HCT116 (cell line): ENCODE data around the gene COL1A1. TPM values are rescaled to one million over a fixed set of nuclear protein-coding genes. Genes with fewer than 3 reads are reported as not detected.
A peak's percentile ranks its signal among the peaks of the same experiment; 100 is the strongest.

ENCODE experiments used
- ATAC-seq: fragments of 200-7000 bp; cut with Tn5 transposase; 2 replicates; pipeline ENCODE4 v1.9.1; 2020; ENCODE audit warnings: mild to moderate bottlenecking, moderate library complexity
- BruUV-seq: library from RNA; stranded (reverse); fragments of 400-500 nt; replicated peaks from 2 replicates; lab custom pipeline; 2021; lab: Mats Ljungman, UMichigan
- CTCF ChIA-PET: fragments of 300-600 bp; sonication (Branson Sonifier 250); formaldehyde crosslinking; loops from one replicate; lab custom pipeline; 2021; ENCODE audit warnings: antibody characterized with exemption; lab: Charles Lee
- POLR2A ChIA-PET: fragments of 300-600, 350-600 bp; sonication (Branson Sonifier 250); formaldehyde crosslinking; loops from one replicate; lab custom pipeline; 2021; ENCODE audit warnings: antibody characterized with exemption; lab: Charles Lee
- RAD21 ChIA-PET, 2 experiments: fragments of 300-600 bp; sonication (Branson Sonifier 250); formaldehyde crosslinking; loops; one replicate each; lab custom pipeline; 2023; ENCODE audit warnings: low total read pairs in 2 of 2; ENCODE audit not compliant: uncharacterized antibody in 2 of 2, unreplicated experiment in 2 of 2, low non-redundant PET in 1 of 2; lab: Charles Lee
- DNase-seq: peaks from one replicate; pipeline ENCODE4 v3.0.0-alpha.2; 2010; ENCODE audit warnings: low read depth, low spot score
- H2AFZ ChIP-seq: fragments of 200-600 bp; shearing (Covaris generic), sonication (generic); 2 replicates; pipeline ENCODE4 v1.6.1; 2017; ENCODE audit warnings: low read depth, mixed run types, mixed read lengths, antibody characterized with exemption, low read length; ENCODE audit not compliant: poor library complexity, severe bottlenecking
- H3K27ac ChIP-seq: 2 replicates; pipeline ENCODE4 v1.5.1; 2012; ENCODE audit warnings: low read depth, low read length
- H3K27me3 ChIP-seq: fragments of 200-600 bp; sonication (generic); 2 replicates; pipeline ENCODE4 v1.6.1; 2016; ENCODE audit warnings: mixed run types, low read length, mixed read lengths; ENCODE audit not compliant: insufficient read depth
- H3K36me3 ChIP-seq, 2 experiments: fragments of 200-500 bp in 1 of 2; fragments of 200-600 bp in 1 of 2; sonication (Bioruptor generic) in 1 of 2; sonication (generic) in 1 of 2; 2 replicates each; pipeline versions ENCODE4 v1.5.1 to v1.6.1; 2014 to 2016; ENCODE audit warnings: low read length in 2 of 2, inconsistent platforms in 1 of 2, mixed read lengths in 1 of 2, mixed run types in 1 of 2; ENCODE audit not compliant: insufficient read depth in 2 of 2, control insufficient read depth in 1 of 2
- H3K4me1 ChIP-seq, 2 experiments: fragments of 200-600 bp in 1 of 2; sonication (generic) in 1 of 2; 2 replicates each; pipeline versions ENCODE4 v1.5.1 to v1.6.1; 2012 to 2017; ENCODE audit warnings: low read length in 2 of 2, inconsistent platforms in 1 of 2, mild to moderate bottlenecking in 1 of 2, mixed read lengths in 1 of 2, mixed run types in 1 of 2, moderate library complexity in 1 of 2; ENCODE audit not compliant: insufficient read depth in 2 of 2, control insufficient read depth in 1 of 2
- H3K4me2 ChIP-seq: fragments of 200-600 bp; sonication (generic); 2 replicates; pipeline ENCODE4 v1.6.1; 2017; ENCODE audit warnings: mixed run types, low read length, mixed read lengths
- H3K4me3 ChIP-seq, 2 experiments: fragments of 200-600 bp in 1 of 2; sonication (generic) in 1 of 2; replicated peaks in 1 of 2; 2 replicates each; pipeline ENCODE4 v1.5.1; 2011 to 2016; ENCODE audit warnings: low read length in 2 of 2, control low read depth in 1 of 2, low read depth in 1 of 2, mild to moderate bottlenecking in 1 of 2, mixed read lengths in 1 of 2, mixed run types in 1 of 2
- H3K79me2 ChIP-seq: fragments of 200-600 bp; sonication (generic); 2 replicates; pipeline ENCODE4 v1.6.1; 2017; ENCODE audit warnings: mild to moderate bottlenecking, mixed run types, low read length, moderate library complexity, mixed read lengths; ENCODE audit not compliant: insufficient read depth
- H3K9ac ChIP-seq: fragments of 200-600 bp; sonication (generic); 2 replicates; pipeline ENCODE4 v1.6.1; 2016; ENCODE audit warnings: low read length, mixed read lengths
- H3K9me2 ChIP-seq: fragments of 200-600 bp; sonication (generic), shearing (Covaris generic); 2 replicates; pipeline ENCODE4 v1.6.1; 2017; ENCODE audit warnings: mixed run types, mild to moderate bottlenecking, moderate library complexity; ENCODE audit not compliant: insufficient read depth
- H3K9me3 ChIP-seq, 2 experiments: fragments of 200-500 bp in 1 of 2; fragments of 200-600 bp in 1 of 2; sonication (Bioruptor generic) in 1 of 2; sonication (generic) in 1 of 2; 2 replicates each; pipeline ENCODE4 v1.6.1; 2014 to 2017; ENCODE audit warnings: low read length in 2 of 2, mixed read lengths in 2 of 2, inconsistent platforms in 1 of 2, low read depth in 1 of 2, mild to moderate bottlenecking in 1 of 2, mixed run types in 1 of 2, moderate library complexity in 1 of 2; ENCODE audit not compliant: control insufficient read depth in 1 of 2, insufficient read depth in 1 of 2
- H4K20me1 ChIP-seq: fragments of 200-600 bp; sonication (generic), shearing (Covaris generic); 2 replicates; pipeline ENCODE4 v1.6.1; 2017; ENCODE audit warnings: mixed run types, mild to moderate bottlenecking, moderate library complexity; ENCODE audit not compliant: insufficient read depth
- ATF3 ChIP-seq: IDR thresholded peaks from 2 replicates; pipeline ENCODE4 v1.6.1; 2012
- CBX3 ChIP-seq: IDR thresholded peaks from 2 replicates; pipeline ENCODE4 v1.6.1; 2012; ENCODE audit warnings: low read depth
- CTCF ChIP-seq, 3 experiments: fragments of 200-600 bp in 1 of 3; sonication (generic) in 1 of 3; IDR thresholded peaks in 2 of 3; conservative IDR thresholded peaks in 1 of 3; 2 replicates each; pipeline ENCODE4 v1.5.1; 2012 to 2017; ENCODE audit warnings: low read depth in 2 of 3, low read length in 2 of 3, antibody characterized with exemption in 1 of 3, borderline replicate concordance in 1 of 3, control low read depth in 1 of 3, mild to moderate bottlenecking in 1 of 3, mixed read lengths in 1 of 3, mixed run types in 1 of 3, moderate library complexity in 1 of 3; ENCODE audit not compliant: insufficient read depth in 1 of 3
- POLR2AphosphoS5 ChIP-seq: IDR thresholded peaks from 2 replicates; pipeline ENCODE4 v1.6.1; 2011; ENCODE audit warnings: mild to moderate bottlenecking, low read depth, low read length, moderate library complexity
- SIN3A ChIP-seq: IDR thresholded peaks from 2 replicates; pipeline ENCODE4 v1.6.1; 2012; ENCODE audit warnings: low read depth
- YY1 ChIP-seq: IDR thresholded peaks from 2 replicates; pipeline ENCODE4 v1.6.1; 2011; ENCODE audit warnings: low read length, low read depth, moderate library complexity, mild to moderate bottlenecking; ENCODE audit not compliant: insufficient replicate concordance; ENCODE audit errors: extremely low read depth
- intact Hi-C: fragments of 100-400 bp; cut with micrococcal nuclease; formaldehyde crosslinking; loops from 2 replicates; pipeline ENCODE4 v1.10.0; 2022
- total RNA-seq: library from RNA; stranded (reverse); gene quantifications from one replicate; pipeline ENCODE4 v1.2.1, GENCODE V29; 2021; ENCODE audit not compliant: unreplicated experiment

COL1A1 gene
- total RNA-seq, 1 experiment from 2014 or later = 33.6 TPM

- peaks cover 12 to 25% of the 10 kb centered on the region in 2 experiments for H3K4me1 ChIP-seq
- H3K36me3 ChIP-seq = peaks cover 50 to 53% of the 10 kb centered on the region in 2 experiments
- H3K27ac ChIP-seq = no peak overlapping the region
- peaks cover 19% of the 10 kb centered on the region; the same call in 1 of the 2 replicates for H3K79me2 ChIP-seq
- H3K4me3 ChIP-seq = no peak overlapping the region
- intact Hi-C loops = no loop called here
- no peaks in the 10 kb centered on the region for H3K9me2 ChIP-seq
- RAD21 ChIA-PET = interaction anchor here in 1 of 2 experiments (0.6 kb wide), 2 partner anchors 31 to 500 kb away, joined by 3 to 4 read pairs; partner anchors contain the start of genes ABCC3 and SGCA
- CTCF ChIA-PET = no interaction called here
- no peak for TF ChIP-seq YY1
- TF ChIP-seq CTCF (IDR thresholded peaks at IDR 0.05 in 2 of 3, conservative IDR thresholded peaks at IDR 0.05 in 1 of 3; ENCODE audit: borderline replicate concordance in 1 of 3, insufficient read depth in 1 of 3, low read depth in 2 of 3, low read length in 2 of 3) = no peak
- TF ChIP-seq SIN3A = no peak
- TF ChIP-seq CBX3 = no peak
- DNase-seq (no peak), ATAC-seq (peak; percentile 49)
- BruUV-seq = TSS peak; percentile 42
- H2AFZ ChIP-seq = no peak overlapping the region
- no peaks in the 10 kb centered on the region for H3K9me3 ChIP-seq
- no peak overlapping the region for H3K9ac ChIP-seq
- H3K4me2 ChIP-seq = no peak overlapping the region
- POLR2A ChIA-PET = no interaction called here
- H4K20me1 ChIP-seq = no peaks in the 10 kb centered on the region
- H3K27me3 ChIP-seq = no peaks in the 10 kb centered on the region
These were observed 67.0 kb downstream of the COL1A1 start for GRCh38 chr17:50134206-50135110.

GRCh38 chr17:50133769-50134099 is 67.7 kb downstream of the COL1A1 start:
- no peaks in the 10 kb centered on the region for H3K9me2 ChIP-seq
- H4K20me1 ChIP-seq = no peaks in the 10 kb centered on the region
- no peak for ATAC-seq
- POLR2A ChIA-PET = no interaction called here
- CTCF ChIA-PET = no interaction called here
- H3K4me2 ChIP-seq = no peak overlapping the region
- H3K79me2 ChIP-seq = peaks cover 12% of the 10 kb centered on the region; the same call in 1 of the 2 replicates
- H3K9ac ChIP-seq = no peak overlapping the region
- no peaks in the 10 kb centered on the region for H3K9me3 ChIP-seq
- TF ChIP-seq ATF3 (no peak), POLR2AphosphoS5 (0 out of 2 replicates have a peak, but pooled peaks have one; percentile 19)
- RAD21 ChIA-PET = interaction anchor here in 1 of 2 experiments (0.6 kb wide), 2 partner anchors 32 to 501 kb away, joined by 3 to 4 read pairs; partner anchors contain the start of genes ABCC3 and SGCA
- no peaks in the 10 kb centered on the region for H3K27me3 ChIP-seq
- no peak overlapping the region for H3K27ac ChIP-seq
- H3K36me3 ChIP-seq = peaks cover 43 to 45% of the 10 kb centered on the region in 2 experiments
- intact Hi-C loops = no loop called here
- H3K4me3 ChIP-seq = no peak overlapping the region
- BruUV-seq = no TSS peak
- H2AFZ ChIP-seq = no peak overlapping the region
- H3K4me1 ChIP-seq = peaks cover 12 to 25% of the 10 kb centered on the region in 2 experiments
- DNase-seq = no peak
